Measurements from ENCODE around the gene RLN3.

RLN3 gene

DNA sequence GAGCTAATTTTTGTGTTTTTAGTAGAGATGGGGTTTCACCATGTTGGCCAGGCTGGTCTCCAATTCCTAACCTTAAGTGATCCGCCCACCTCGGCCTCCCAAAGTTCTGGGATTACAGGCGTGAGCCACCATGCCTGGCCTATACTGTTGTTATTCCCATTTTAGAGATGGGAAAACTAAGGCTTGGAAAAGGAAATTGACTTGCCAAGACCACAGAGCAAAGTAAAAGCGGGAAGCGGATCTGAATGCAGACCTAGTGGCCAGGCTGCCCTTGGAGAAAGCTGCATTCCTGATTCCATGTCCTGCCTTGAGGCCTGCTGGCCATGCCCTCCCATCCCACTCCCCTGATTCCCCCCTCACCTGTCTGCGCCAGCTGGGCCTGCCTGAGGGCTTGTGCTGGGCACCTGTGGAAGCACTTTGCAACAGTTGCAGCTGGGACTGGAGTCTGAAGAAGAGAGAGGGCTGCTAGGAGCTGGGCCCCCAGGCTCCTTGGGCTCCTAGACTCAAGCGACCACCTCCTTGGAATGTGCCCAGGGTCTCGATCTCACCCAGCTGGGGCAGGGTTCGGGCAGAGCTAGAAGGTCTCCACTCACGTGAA, 28.2 kb downstream of the RLN3 start:
- DNase-seq: no peak

DNA sequence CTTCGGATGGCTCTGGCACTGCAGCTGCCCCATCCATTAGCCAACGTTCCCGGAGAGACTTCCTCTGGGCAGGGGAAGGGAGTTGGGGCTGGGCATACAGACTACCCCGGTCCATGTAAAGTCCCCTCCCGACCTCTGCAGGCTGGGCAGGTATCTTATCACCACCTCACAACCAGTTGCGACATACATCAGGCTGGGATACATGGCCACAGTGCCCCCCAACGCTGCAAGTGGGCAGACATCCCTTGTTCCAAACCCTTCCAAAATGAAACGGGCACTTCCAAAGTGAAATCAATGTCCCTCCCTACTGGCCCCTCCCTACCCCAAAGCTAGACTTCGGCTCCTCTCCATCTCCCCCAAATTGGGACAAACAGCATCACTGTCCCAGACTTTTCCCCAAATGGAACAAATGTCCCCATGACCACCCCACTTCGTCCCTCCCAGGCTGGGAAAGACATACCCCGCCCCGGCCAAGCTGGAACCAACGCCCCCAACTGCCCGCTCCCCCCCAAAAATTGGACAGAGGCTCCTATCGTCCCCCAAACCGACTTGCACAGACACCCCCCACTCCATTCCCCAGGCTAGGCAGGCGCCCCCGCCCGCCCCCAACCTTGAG, 28.9 kb downstream of the RLN3 start:
- DNase-seq: no peak

DNA sequence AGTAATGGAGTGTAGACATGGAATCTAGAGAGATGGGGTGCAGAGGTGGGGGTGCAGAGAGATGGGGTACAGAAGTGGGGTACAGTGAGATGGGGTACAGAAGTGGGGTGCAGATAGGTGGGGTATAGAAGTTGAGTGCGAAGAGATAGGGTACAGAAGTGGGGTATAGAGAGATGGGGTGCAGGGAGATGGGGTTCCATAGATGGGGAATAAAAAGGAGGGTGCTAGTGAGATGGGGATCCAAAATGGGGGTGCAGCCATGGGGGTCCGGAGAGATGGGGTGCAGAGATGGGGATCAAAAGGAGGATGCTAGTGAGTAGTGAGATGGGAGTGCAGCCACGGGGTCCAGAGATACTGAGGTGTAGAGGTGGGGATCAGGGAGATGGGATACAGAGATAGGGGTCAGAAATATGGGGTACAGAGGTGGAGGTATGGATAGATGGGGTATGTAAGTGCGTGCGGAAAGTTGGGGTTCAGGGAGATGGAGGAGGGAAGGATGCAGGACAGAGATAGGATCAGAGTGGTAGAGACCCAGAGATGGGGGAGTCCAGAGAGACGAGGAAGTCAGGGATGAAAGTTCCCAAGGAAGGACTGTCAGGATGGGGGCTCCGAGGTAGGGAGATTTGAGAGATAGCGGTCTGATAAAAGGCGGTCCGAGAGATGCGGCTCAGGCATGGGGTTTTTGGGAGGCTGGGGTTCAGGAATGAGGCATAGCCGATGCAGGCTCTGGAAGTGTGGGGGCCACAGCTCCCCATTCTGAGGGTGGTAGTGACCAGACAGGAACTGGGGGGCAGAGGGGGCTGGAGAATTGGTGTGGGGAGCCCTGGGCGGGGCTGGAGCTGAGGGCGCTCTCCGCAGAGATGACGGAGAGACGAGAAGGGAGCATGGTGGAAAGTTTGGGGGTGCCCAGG, 30.5 kb downstream of the RLN3 start:
- DNase-seq: no peak

- DNase-seq: no peak
Measured at GRCh38 chr19:14059093-14059480, 31.1 kb downstream of the RLN3 start.

DNA sequence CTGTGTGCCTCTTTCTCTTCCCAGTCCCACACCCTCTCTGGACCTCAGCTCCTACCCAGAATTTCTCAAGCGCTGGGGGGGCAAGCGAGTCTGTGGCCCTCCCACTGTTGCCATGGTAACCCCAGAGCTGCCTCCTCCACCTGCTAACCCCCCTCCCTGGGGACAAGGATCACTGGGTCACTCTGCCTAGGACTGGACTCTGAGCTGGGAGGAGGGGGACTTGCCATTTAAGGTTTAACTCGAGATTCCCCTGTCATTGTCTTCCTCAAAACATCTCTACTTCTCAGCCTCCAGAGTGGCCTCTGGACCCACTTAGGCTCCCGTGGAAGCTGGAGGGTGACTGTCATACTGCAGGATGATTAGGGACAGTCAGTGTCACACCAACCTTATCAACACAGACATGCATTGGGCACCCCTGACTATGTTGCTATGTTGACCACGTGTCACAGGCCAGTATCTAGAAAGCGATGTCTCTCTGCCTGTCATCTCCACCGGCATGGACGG, 31.8 kb downstream of the RLN3 start:
- no peak for DNase-seq

GRCh38 chr19:14061081-14061749, 33.3 kb downstream of the RLN3 start:
- no peak for DNase-seq

GRCh38 chr19:14061751-14062557, 34.0 kb downstream of the RLN3 start, which contains the start of gene PALM3:
Gene PALM3, minus strand, starts transcription at chr19:14062076. Its CDS starts 96 bp downstream, at chr19:14061980.
- DNase-seq: no peak

- DNase-seq: no peak
Measured at GRCh38 chr19:14062558-14062855, 34.6 kb downstream of the RLN3 start.

DNA sequence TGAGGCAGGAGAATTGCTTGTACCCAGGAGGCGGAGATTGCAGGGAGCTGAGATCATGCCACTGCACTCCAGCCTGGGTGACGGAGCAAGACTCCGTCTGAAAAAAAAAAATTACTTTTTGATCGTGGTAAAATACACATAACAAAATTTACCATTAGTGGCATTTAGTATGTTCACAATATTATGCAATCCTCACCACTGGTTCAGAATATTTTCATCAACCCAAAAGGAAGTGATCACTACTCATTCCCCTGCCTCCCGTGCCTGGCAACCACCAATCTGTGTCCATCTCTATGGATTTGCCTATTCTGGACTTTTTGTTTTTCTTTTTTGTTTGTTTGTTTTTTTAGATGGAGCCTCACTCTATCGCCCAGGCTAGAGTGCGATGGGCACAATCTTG, 35.2 kb downstream of the RLN3 start:
- DNase-seq: no peak

- no peak for DNase-seq
Measured at GRCh38 chr19:14066134-14066533, 38.2 kb downstream of the RLN3 start.

- no peak for DNase-seq
Measured at GRCh38 chr19:14070268-14071050, 42.5 kb downstream of the RLN3 start.

DNA sequence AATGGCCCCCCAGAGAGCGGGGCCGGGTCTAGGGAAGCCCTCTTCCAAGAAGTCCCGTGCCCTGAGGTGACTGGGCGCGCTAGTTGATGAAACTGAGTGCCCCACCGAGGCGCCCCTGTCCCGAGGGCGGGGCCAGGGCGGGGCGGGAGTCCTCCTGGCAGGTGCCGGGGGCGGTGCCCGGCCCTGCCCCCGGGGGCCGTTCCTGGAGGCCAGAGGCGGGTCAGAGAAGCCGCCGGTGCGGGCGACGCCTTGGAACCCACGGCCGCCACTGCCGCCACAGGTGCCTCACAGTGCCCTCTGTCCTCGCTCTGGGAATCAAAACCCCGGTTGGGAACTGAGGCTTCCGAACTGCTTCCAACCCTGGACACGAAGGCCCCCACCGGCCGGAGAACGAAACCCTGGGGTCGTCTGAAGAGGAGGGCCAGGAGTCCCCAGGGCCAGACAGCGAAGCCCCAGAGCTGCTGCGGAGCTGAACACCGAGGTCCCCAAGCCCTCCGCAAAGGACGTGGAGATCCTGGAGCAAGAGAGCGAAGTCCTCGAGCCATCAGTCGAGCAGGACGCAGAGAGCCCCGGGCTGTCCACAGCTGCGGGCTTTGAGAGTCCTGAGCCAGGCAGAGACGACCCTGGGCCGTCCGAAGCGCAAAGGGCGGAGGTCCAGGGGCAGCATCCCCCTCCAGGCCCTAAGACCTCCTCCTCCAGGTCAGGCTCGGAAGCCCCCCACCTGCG, 44.8 kb downstream of the RLN3 start, which contains the start of gene MISP3:
TSS of gene MISP3 (plus strand) at position 252 of the 726 bp plus-strand sequence. CDS start 524 bp downstream, outside the sequence.
- no peak for DNase-seq

- peak; percentile 78 for DNase-seq
Measured at GRCh38 chr19:14073261-14073924, 45.4 kb downstream of the RLN3 start.

GRCh38 chr19:14073925-14074838, 46.2 kb downstream of the RLN3 start:
- DNase-seq: no peak

DNA sequence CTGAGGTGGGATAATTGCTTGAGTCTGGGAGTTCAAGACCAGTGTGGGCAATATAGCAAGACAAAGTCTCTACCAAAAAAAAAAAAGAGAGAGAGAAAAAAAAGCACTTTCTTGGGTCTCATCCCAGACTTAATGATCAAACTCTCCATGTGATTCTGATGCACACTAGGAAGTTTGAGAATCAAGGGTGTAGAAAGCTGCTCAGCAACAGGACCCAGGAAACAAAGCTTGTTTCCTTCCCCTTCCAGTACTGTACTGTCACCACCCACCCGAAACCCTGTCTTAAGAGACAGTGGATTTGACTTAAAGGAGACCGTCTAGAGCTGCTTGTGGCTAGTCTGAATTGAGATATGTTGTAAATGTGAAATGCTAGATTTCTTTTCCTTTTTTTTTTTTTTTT, 50.5 kb downstream of the RLN3 start:
- no peak for DNase-seq
